Parathyroid adenoma (tissue), 2 donors: ENCODE results near the gene PRKAR2B.
A peak's percentile ranks its signal among the peaks of the same experiment; 100 is the strongest.

Source experiments
- H2AFZ ChIP-seq: fragments of 300-600 bp; sonication (generic); one replicate; pipeline ENCODE4 v1.7.0; 2017; ENCODE audit warnings: antibody characterized with exemption, mild to moderate bottlenecking
- H3K27ac ChIP-seq: fragments of 300-600 bp; sonication (generic); one replicate; pipeline ENCODE4 v1.7.0; 2017
- H3K27me3 ChIP-seq: fragments of 300-600 bp; sonication (generic); one replicate; pipeline ENCODE4 v1.7.0; 2017; ENCODE audit warnings: low read length; ENCODE audit not compliant: control insufficient read depth, insufficient read depth
- H3K36me3 ChIP-seq: fragments of 300-600 bp; sonication (generic); one replicate; pipeline ENCODE4 v1.7.0; 2017; ENCODE audit warnings: low read length; ENCODE audit not compliant: control insufficient read depth, insufficient read depth
- H3K4me1 ChIP-seq: fragments of 300-600 bp; sonication (generic); one replicate; pipeline ENCODE4 v1.7.0; 2017; ENCODE audit warnings: control low read depth
- H3K4me2 ChIP-seq: fragments of 300-600 bp; sonication (generic); one replicate; pipeline ENCODE4 v1.7.0; 2017; ENCODE audit warnings: low read length
- H3K4me3 ChIP-seq: fragments of 300-600 bp; sonication (generic); one replicate; pipeline ENCODE4 v1.7.0; 2017; ENCODE audit warnings: low read depth, low read length
- H3K79me2 ChIP-seq: fragments of 300-600 bp; sonication (generic); one replicate; pipeline ENCODE4 v1.7.0; 2017; ENCODE audit warnings: control low read depth
- H3K9ac ChIP-seq: fragments of 300-600 bp; sonication (generic); one replicate; pipeline ENCODE4 v1.7.0; 2017; ENCODE audit warnings: mild to moderate bottlenecking
- H3K9me3 ChIP-seq: fragments of 300-600 bp; sonication (generic); one replicate; pipeline ENCODE4 v1.7.0; 2017; ENCODE audit warnings: low read length; ENCODE audit not compliant: control insufficient read depth
- TF ChIP-seq, protein P1 (sequence below): fragments of 300-600 bp; sonication (generic); IDR thresholded peaks from one replicate; pipeline ENCODE4 v1.7.0; 2017; ENCODE audit warnings: antibody characterized with exemption, mild to moderate bottlenecking
- donor health status: primary hyperparathyroidism.

PRKAR2B gene

DNA sequence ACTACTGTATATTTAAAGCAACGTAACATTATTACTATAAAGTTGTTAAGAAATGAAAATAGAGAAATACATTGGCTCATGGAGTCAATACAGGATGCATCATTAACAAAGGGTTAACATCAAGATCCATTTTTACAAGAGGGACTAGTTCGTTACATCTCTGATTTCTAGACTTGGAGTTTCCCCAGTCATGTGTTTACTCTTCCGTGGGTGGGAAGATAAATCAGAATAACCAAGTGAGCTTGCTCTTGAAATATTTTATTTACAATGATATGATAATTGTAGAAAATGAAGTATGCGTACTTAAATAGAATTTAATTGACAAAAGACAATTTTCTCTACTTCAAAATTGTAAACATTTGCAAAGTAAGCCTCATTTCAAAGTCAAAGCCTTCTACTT is 1.0 kb upstream of the PRKAR2B start:
- Histone ChIP-seq H3K4me1 (peaks cover 15% of the 10 kb centered on the region), H3K4me3 (no peak overlapping the region), H3K9ac (no peak overlapping the region), H3K36me3 (no peaks in the 10 kb centered on the region), H3K79me2 (peaks cover 12% of the 10 kb centered on the region), H3K4me2 (peak overlapping the region; percentile 69), H2AFZ (peak overlapping the region; percentile 94), H3K27me3 (no peaks in the 10 kb centered on the region), H3K9me3 (no peaks in the 10 kb centered on the region), H3K27ac (peak overlapping the region; percentile 85)
- TF ChIP-seq, protein P1, sequence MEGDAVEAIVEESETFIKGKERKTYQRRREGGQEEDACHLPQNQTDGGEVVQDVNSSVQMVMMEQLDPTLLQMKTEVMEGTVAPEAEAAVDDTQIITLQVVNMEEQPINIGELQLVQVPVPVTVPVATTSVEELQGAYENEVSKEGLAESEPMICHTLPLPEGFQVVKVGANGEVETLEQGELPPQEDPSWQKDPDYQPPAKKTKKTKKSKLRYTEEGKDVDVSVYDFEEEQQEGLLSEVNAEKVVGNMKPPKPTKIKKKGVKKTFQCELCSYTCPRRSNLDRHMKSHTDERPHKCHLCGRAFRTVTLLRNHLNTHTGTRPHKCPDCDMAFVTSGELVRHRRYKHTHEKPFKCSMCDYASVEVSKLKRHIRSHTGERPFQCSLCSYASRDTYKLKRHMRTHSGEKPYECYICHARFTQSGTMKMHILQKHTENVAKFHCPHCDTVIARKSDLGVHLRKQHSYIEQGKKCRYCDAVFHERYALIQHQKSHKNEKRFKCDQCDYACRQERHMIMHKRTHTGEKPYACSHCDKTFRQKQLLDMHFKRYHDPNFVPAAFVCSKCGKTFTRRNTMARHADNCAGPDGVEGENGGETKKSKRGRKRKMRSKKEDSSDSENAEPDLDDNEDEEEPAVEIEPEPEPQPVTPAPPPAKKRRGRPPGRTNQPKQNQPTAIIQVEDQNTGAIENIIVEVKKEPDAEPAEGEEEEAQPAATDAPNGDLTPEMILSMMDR = no peak

DNA sequence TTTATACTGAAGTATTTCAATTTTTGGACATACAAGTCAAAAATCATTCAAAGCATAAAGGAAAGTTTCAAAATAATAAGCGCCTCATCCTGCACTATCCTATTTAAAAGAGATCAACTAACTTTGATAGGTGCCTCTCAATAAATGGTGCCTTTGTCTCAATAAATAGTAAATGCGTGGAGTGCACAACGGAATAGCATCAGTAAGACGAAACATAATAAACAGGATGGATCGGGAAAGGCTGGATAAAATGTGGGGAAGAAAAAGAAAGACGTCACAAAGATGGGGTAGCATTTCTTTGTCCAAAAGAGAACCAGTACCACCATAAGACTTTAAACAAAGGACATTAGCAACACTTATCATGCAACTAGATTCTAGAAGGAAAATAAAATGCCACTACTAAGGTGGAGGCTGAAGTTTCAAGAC is 571 bp upstream of the PRKAR2B start:
- Histone ChIP-seq H3K36me3 (no peaks in the 10 kb centered on the region), H3K4me2 (peak overlapping the region; percentile 69), H3K27ac (peak overlapping the region; percentile 85), H2AFZ (peak overlapping the region; percentile 94), H3K9ac (no peak overlapping the region), H3K27me3 (no peaks in the 10 kb centered on the region), H3K79me2 (peaks cover 16% of the 10 kb centered on the region), H3K4me3 (peak overlapping the region; percentile 65), H3K9me3 (no peaks in the 10 kb centered on the region), H3K4me1 (peaks cover 15% of the 10 kb centered on the region)
- TF ChIP-seq, protein P1 = no peak

DNA sequence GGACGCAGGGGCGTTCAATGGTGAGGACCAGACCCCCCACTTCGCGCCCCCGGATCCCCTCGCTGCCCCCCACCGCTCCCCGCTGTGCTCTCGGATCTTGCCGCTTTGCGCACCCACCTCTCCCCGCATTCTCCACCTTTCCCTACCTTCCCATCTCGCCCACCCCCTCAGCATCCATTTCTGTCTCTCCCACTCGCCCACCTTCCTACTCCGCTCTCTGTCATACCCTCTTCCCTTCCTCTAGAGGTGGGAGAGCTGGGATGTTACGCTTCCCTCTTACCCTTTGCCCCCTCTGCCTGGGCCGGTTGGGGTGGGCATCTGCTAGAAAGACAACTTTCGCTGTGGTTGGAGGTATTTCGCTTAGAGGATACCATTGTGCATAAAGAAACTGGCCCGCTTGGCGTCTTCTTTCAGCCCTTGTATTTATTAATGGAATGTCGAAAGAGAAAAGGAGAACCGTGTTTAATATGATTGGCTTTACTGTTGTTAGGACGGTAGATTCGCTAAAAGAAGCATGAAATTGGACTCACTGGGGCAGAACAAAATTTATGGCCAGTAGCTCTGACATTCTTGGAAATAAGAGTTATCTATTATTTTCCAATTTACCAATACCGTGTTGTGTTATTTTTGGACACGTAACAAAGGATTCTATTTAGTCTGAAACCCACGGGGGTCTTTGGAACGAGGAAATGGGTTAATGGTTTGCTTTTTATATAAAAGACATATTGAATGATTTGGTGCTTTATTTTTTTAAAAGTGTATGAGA is 873 bp downstream of the PRKAR2B start:
- no peaks in the 10 kb centered on the region for H3K9me3 ChIP-seq
- no peak overlapping the region for H3K9ac ChIP-seq
- peaks cover 15% of the 10 kb centered on the region for H3K4me1 ChIP-seq
- H3K4me2 ChIP-seq = peak overlapping the region; percentile 96
- peak overlapping the region; percentile 91 for H2AFZ ChIP-seq
- H3K36me3 ChIP-seq = no peaks in the 10 kb centered on the region
- H3K4me3 ChIP-seq = peak overlapping the region; percentile 62
- H3K27ac ChIP-seq = peak overlapping the region; percentile 50
- TF ChIP-seq, protein P1 = no peak
- H3K27me3 ChIP-seq = no peaks in the 10 kb centered on the region
- peaks cover 16% of the 10 kb centered on the region for H3K79me2 ChIP-seq

- Histone ChIP-seq H2AFZ (peak overlapping the region; percentile 91), H3K4me3 (no peak overlapping the region), H3K79me2 (peaks cover 18% of the 10 kb centered on the region), H3K27me3 (no peaks in the 10 kb centered on the region), H3K9ac (no peak overlapping the region), H3K9me3 (no peaks in the 10 kb centered on the region), H3K36me3 (no peaks in the 10 kb centered on the region), H3K4me1 (peaks cover 15% of the 10 kb centered on the region), H3K27ac (no peak overlapping the region), H3K4me2 (peak overlapping the region; percentile 96)
- TF ChIP-seq, protein P1 = no peak
These were observed 1.5 kb downstream of the PRKAR2B start for GRCh38 chr7:107045980-107046379.
